GM15510 (cell line): ENCODE results near the gene OXCT1.

Experiments used
- POLR2A ChIP-seq: IDR thresholded peaks from 3 replicates; pipeline ENCODE4 v1.6.1; 2011; ENCODE audit warnings: borderline replicate concordance; ENCODE audit not compliant: insufficient read length; ENCODE audit errors: extremely low read depth

The OXCT1 gene

GRCh38 chr5:41851116-41851515 lies 19.1 kb downstream of the OXCT1 start:
- no peak for TF ChIP-seq POLR2A

- no peak for TF ChIP-seq POLR2A
These were observed 21.2 kb downstream of the OXCT1 start for GRCh38 chr5:41848983-41849382.

GRCh38 chr5:41844502-41844901 lies 25.7 kb downstream of the OXCT1 start:
- no peak for TF ChIP-seq POLR2A

- TF ChIP-seq POLR2A, result no peak
These were observed 26.5 kb downstream of the OXCT1 start for GRCh38 chr5:41843456-41844370.

- TF ChIP-seq POLR2A, result no peak
These were observed 27.4 kb downstream of the OXCT1 start for GRCh38 chr5:41842777-41843176.

GRCh38 chr5:41841325-41841724 lies 28.9 kb downstream of the OXCT1 start:
- TF ChIP-seq POLR2A, result no peak

- no peak for TF ChIP-seq POLR2A
These were observed 30.0 kb downstream of the OXCT1 start for GRCh38 chr5:41840251-41840650.

- no peak for TF ChIP-seq POLR2A
These were observed 32.4 kb downstream of the OXCT1 start for GRCh38 chr5:41837793-41838192.

- TF ChIP-seq POLR2A, result no peak
These were observed 34.6 kb downstream of the OXCT1 start for GRCh38 chr5:41835645-41836044.

GRCh38 chr5:41834506-41834905 lies 35.7 kb downstream of the OXCT1 start:
- no peak for TF ChIP-seq POLR2A

- no peak for TF ChIP-seq POLR2A
These were observed 37.8 kb downstream of the OXCT1 start for GRCh38 chr5:41832430-41832829.

- no peak for TF ChIP-seq POLR2A
These were observed 39.1 kb downstream of the OXCT1 start for GRCh38 chr5:41831155-41831554.

- TF ChIP-seq POLR2A, result no peak
These were observed 42.4 kb downstream of the OXCT1 start for GRCh38 chr5:41827792-41828191.

GRCh38 chr5:41822036-41822435 lies 48.2 kb downstream of the OXCT1 start:
- no peak for TF ChIP-seq POLR2A

- no peak for TF ChIP-seq POLR2A
These were observed 49.2 kb downstream of the OXCT1 start for GRCh38 chr5:41821051-41821450.

- no peak for TF ChIP-seq POLR2A
These were observed 50.1 kb downstream of the OXCT1 start for GRCh38 chr5:41820150-41820549.
